OCI-LY7 (cell line): ENCODE measurements around the gene C1orf216.

ENCODE experiments used
- EZH2phosphoT487 ChIP-seq: fragments of 200-600 bp; sonication (generic); IDR thresholded peaks from 2 replicates; pipeline ENCODE4 v1.6.1; 2018; ENCODE audit warnings: low read depth, borderline replicate concordance, mild to moderate bottlenecking, mixed run types, antibody characterized with exemption, low read length, moderate library complexity, mixed read lengths
- TF ChIP-seq, protein P1 (sequence below): fragments of 200-600 bp; sonication (generic); conservative IDR thresholded peaks from 2 replicates; pipeline ENCODE4 v1.5.1; 2014; ENCODE audit warnings: mild to moderate bottlenecking, antibody characterized with exemption, low read length, moderate library complexity, mixed read lengths

DNA sequence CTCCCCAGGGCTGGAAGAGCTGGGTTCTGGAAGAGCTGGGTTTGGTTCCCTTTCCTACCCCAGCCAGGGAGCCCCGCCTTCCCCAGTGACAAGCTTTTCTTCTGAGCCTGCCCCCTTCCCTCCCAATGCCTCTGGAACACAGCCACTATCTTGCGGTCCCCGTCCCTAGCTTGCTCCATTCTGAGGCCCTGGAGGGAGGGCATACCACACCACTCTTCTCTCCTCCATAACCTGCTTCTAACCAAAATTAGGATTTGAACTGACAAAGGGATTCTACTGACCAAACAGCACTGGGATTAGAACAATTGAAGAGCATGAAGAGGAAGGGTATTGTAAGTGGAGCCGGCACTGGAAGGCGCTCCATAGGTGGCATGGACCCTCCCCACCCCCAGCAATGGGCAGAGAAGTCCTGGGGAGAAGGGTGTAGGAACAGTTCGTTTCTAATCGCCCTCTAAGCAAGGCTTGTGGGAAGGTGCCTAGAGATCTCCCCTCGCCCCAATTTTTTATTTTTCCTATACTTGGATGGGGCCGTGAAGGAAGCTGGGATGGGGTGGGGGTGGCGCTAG lies 690 bp downstream of the C1orf216 start:
- TF ChIP-seq, protein P1, sequence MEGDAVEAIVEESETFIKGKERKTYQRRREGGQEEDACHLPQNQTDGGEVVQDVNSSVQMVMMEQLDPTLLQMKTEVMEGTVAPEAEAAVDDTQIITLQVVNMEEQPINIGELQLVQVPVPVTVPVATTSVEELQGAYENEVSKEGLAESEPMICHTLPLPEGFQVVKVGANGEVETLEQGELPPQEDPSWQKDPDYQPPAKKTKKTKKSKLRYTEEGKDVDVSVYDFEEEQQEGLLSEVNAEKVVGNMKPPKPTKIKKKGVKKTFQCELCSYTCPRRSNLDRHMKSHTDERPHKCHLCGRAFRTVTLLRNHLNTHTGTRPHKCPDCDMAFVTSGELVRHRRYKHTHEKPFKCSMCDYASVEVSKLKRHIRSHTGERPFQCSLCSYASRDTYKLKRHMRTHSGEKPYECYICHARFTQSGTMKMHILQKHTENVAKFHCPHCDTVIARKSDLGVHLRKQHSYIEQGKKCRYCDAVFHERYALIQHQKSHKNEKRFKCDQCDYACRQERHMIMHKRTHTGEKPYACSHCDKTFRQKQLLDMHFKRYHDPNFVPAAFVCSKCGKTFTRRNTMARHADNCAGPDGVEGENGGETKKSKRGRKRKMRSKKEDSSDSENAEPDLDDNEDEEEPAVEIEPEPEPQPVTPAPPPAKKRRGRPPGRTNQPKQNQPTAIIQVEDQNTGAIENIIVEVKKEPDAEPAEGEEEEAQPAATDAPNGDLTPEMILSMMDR = no peak
- no peak for TF ChIP-seq EZH2phosphoT487
